GM23338 (cell line): ENCODE data around the gene KDM4F. TPM values are rescaled to one million over a fixed set of nuclear protein-coding genes. Genes with fewer than 3 reads are reported as not detected.
"Not testable (repeated sequence)": the region's sequence is repeated elsewhere in the genome, so short reads cannot be mapped to it uniquely, and the experiment has no call there.

Experiments
- ATAC-seq: fragments of 200-7000 bp; cut with Tn5 transposase; 3 replicates; pipeline ENCODE4 v1.9.1; 2020
- DNase-seq: peaks from one replicate; pipeline ENCODE4 v3.0.0-alpha.2; 2015; ENCODE audit warnings: low spot score
- H2AFZ ChIP-seq: fragments of 200-600 bp; sonication (generic); 2 replicates; pipeline ENCODE4 v1.8.0; 2016; ENCODE audit warnings: antibody characterized with exemption, mild to moderate bottlenecking, moderate library complexity
- H3F3A ChIP-seq: fragments of 200-600 bp; sonication (generic); replicated peaks from 2 replicates; pipeline ENCODE4 v1.8.0; 2017; ENCODE audit warnings: antibody characterized with exemption, mixed run types, low read depth
- H3K27ac ChIP-seq: fragments of 200-600 bp; sonication (generic); 2 replicates; pipeline ENCODE4 v1.6.1; 2016; ENCODE audit warnings: low read depth
- H3K27me3 ChIP-seq: fragments of 200-600 bp; sonication (generic); 2 replicates; pipeline ENCODE4 v1.8.0; 2016; ENCODE audit warnings: mild to moderate bottlenecking, mixed run types, moderate library complexity; ENCODE audit not compliant: insufficient read depth
- H3K36me3 ChIP-seq: fragments of 200-600 bp; sonication (generic); 2 replicates; pipeline ENCODE4 v1.8.0; 2016; ENCODE audit warnings: mild to moderate bottlenecking; ENCODE audit not compliant: insufficient read depth
- H3K4me1 ChIP-seq: fragments of 200-600 bp; sonication (generic); 2 replicates; pipeline ENCODE4 v1.8.0; 2016; ENCODE audit warnings: mild to moderate bottlenecking, moderate library complexity; ENCODE audit not compliant: insufficient read depth
- H3K4me2 ChIP-seq: fragments of 200-600 bp; sonication (generic); 2 replicates; pipeline ENCODE4 v1.7.1; 2017; ENCODE audit warnings: mixed run types
- H3K4me3 ChIP-seq: fragments of 200-600 bp; sonication (generic); 2 replicates; pipeline ENCODE4 v1.6.1; 2016; ENCODE audit warnings: mixed run types
- H3K79me2 ChIP-seq: fragments of 200-600 bp; sonication (generic); replicated peaks from 2 replicates; pipeline ENCODE4 v1.8.0; 2017; ENCODE audit warnings: mild to moderate bottlenecking; ENCODE audit not compliant: insufficient read depth
- H3K9me2 ChIP-seq: fragments of 200-600 bp; sonication (generic); 2 replicates; pipeline ENCODE4 v1.8.0; 2017; ENCODE audit not compliant: insufficient read depth
- H4K20me1 ChIP-seq: fragments of 200-600 bp; sonication (generic); replicated peaks from 2 replicates; pipeline ENCODE4 v1.8.0; 2017; ENCODE audit warnings: mild to moderate bottlenecking; ENCODE audit not compliant: insufficient read depth
- H3K27ac Mint-ChIP-seq: 2 replicates; pipeline ENCODE4 v1.8.0; 2020; ENCODE audit warnings: inconsistent platforms, mild to moderate bottlenecking, moderate library complexity, mixed read lengths
- H3K27me3 Mint-ChIP-seq: 3 replicates; pipeline ENCODE4 v1.8.0; 2022; ENCODE audit warnings: low read depth, mild to moderate bottlenecking, moderate library complexity, mixed read lengths, inconsistent platforms; ENCODE audit not compliant: insufficient read depth, poor library complexity
- H3K36me3 Mint-ChIP-seq: 3 replicates; pipeline ENCODE4 v1.8.0; 2021; ENCODE audit warnings: low read depth, mild to moderate bottlenecking, inconsistent platforms, moderate library complexity, mixed read lengths
- H3K4me1 Mint-ChIP-seq: 3 replicates; pipeline ENCODE4 v1.8.0; 2020; ENCODE audit warnings: mild to moderate bottlenecking, inconsistent platforms, mixed read lengths
- H3K4me3 Mint-ChIP-seq: 3 replicates; pipeline ENCODE4 v1.8.0; 2021; ENCODE audit warnings: moderate library complexity, mild to moderate bottlenecking, inconsistent platforms, mixed read lengths
- H3K9me3 Mint-ChIP-seq: 3 replicates; pipeline ENCODE4 v1.8.0; 2020; ENCODE audit warnings: moderate library complexity, mild to moderate bottlenecking, inconsistent platforms, mixed read lengths
- CREB1 ChIP-seq: fragments of 250-450 bp; sonication (Bioruptor Pico); IDR thresholded peaks from 2 replicates; pipeline ENCODE4 v1.5.0; 2020; ENCODE audit warnings: low read depth, mild to moderate bottlenecking, moderate library complexity
- EZH2 ChIP-seq: fragments of 200-600 bp; sonication (generic); IDR thresholded peaks from one replicate; pipeline ENCODE4 v1.8.0; 2017; ENCODE audit warnings: antibody characterized with exemption, mild to moderate bottlenecking, low read depth; ENCODE audit not compliant: unreplicated experiment
- EZH2phosphoT487 ChIP-seq: fragments of 200-600 bp; sonication (generic); IDR thresholded peaks from one replicate; pipeline ENCODE4 v1.8.1; 2018; ENCODE audit warnings: antibody characterized with exemption; ENCODE audit not compliant: unreplicated experiment
- JUNB ChIP-seq: IDR thresholded peaks from one replicate; pipeline ENCODE4 v1.6.1; 2016; ENCODE audit warnings: antibody characterized with exemption; ENCODE audit not compliant: unreplicated experiment
- NANOG ChIP-seq: IDR thresholded peaks from 2 replicates; pipeline ENCODE4 v1.6.1; 2016; ENCODE audit warnings: antibody characterized with exemption, borderline replicate concordance
- POLR2AphosphoS5 ChIP-seq: IDR thresholded peaks from 2 replicates; pipeline ENCODE4 v1.6.1; 2016; ENCODE audit warnings: antibody characterized with exemption, low read depth
- STAT1 ChIP-seq: IDR thresholded peaks from one replicate; pipeline ENCODE4 v1.6.1; 2016; ENCODE audit warnings: antibody characterized with exemption; ENCODE audit not compliant: unreplicated experiment
- ZNF331 ChIP-seq: fragments of 250-450 bp; sonication (Bioruptor Pico); IDR thresholded peaks from 2 replicates; pipeline ENCODE4 v1.5.0; 2020; ENCODE audit warnings: low read depth, mild to moderate bottlenecking, moderate library complexity
- polyA plus RNA-seq: library from polyadenylated mRNA; unstranded; fragments of >200 nt; fragmentation: Nextera tagmentation; extraction: Ambion mirVana; gene quantifications from 2 replicates; pipeline ENCODE4 v1.2.1, GENCODE V29; 2016
- total RNA-seq: library from RNA; depleted of rRNA; stranded (reverse); fragments of >200 nt; shearing (Covaris generic); gene quantifications from 2 replicates; pipeline ENCODE4 v1.2.3, GENCODE V29; 2014
- TF ChIP-seq, protein P1 (sequence below), 2 experiments: fragments of 200-600 bp in 1 of 2; sonication (generic) in 1 of 2; conservative IDR thresholded peaks; 2 replicates each; pipeline versions ENCODE4 v1.5.1 to v1.6.1; 2016 to 2017; ENCODE audit warnings: antibody characterized with exemption in 2 of 2, low read depth in 2 of 2, mild to moderate bottlenecking in 2 of 2, moderate library complexity in 1 of 2
- TF ChIP-seq, protein P2 (sequence below): IDR thresholded peaks from 2 replicates; pipeline ENCODE4 v1.6.1; 2016; ENCODE audit warnings: antibody characterized with exemption
- TF ChIP-seq, protein P3 (sequence below): IDR thresholded peaks from one replicate; pipeline ENCODE4 v1.6.1; 2018; ENCODE audit warnings: antibody characterized with exemption; ENCODE audit not compliant: unreplicated experiment
- TF ChIP-seq, protein P4 (sequence below): fragments of 250-450 bp; sonication (Bioruptor Pico); IDR thresholded peaks from 2 replicates; pipeline ENCODE4 v1.5.0; 2020; ENCODE audit warnings: mild to moderate bottlenecking, moderate library complexity

The KDM4F gene
- total and polyA plus RNA-seq, 2 experiments from 2014 or later, result not detected

DNA sequence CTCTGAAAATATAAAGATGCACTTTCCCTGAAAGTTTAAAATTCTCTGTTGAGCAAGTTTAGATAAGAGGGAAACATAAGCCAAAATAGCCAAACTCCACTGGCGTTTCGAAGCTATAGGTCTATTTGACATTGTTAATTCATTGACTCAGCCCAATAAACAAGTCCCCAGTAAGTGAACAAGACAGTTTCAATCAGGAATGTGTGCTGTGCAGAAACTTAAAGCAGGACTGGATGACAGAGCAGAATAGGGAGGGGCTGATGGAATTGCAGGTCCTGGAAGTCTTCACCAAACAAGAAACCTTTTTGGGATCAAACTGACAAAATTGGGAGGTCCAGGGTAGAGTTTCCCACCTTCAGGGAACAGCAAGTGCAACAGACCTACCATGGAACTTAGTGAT, 33.1 kb upstream of the KDM4F start:
- Histone ChIP-seq H4K20me1 (no peaks in the 10 kb centered on the region), H3K36me3 (no peaks in the 10 kb centered on the region), H3K9me2 (no peaks in the 10 kb centered on the region), H3K27me3 (no peaks in the 10 kb centered on the region), H3K4me3 (no peak overlapping the region), H2AFZ (peak overlapping the region; percentile 47; the same call in 1 of the 2 replicates), H3K4me1 (no peaks in the 10 kb centered on the region), H3K4me2 (no peak overlapping the region), H3K79me2 (no peaks in the 10 kb centered on the region), H3K27ac (no peak overlapping the region), H3F3A (no peaks in the 10 kb centered on the region)
- Mint-ChIP-seq H3K4me3 (no peak overlapping the region), H3K36me3 (no peaks in the 10 kb centered on the region), H3K9me3 (no peaks in the 10 kb centered on the region), H3K4me1 (no peaks in the 10 kb centered on the region), H3K27ac (no peak overlapping the region), H3K27me3 (peaks cover 1% of the 10 kb centered on the region)
- ATAC-seq, result no peak
- no peak for TF ChIP-seq NANOG
- no peak for TF ChIP-seq EZH2phosphoT487
- no peak for TF ChIP-seq POLR2AphosphoS5
- TF ChIP-seq ZNF331 (CRISPR knock-in tag), result no peak
- TF ChIP-seq CREB1, result no peak
- TF ChIP-seq, protein P1, sequence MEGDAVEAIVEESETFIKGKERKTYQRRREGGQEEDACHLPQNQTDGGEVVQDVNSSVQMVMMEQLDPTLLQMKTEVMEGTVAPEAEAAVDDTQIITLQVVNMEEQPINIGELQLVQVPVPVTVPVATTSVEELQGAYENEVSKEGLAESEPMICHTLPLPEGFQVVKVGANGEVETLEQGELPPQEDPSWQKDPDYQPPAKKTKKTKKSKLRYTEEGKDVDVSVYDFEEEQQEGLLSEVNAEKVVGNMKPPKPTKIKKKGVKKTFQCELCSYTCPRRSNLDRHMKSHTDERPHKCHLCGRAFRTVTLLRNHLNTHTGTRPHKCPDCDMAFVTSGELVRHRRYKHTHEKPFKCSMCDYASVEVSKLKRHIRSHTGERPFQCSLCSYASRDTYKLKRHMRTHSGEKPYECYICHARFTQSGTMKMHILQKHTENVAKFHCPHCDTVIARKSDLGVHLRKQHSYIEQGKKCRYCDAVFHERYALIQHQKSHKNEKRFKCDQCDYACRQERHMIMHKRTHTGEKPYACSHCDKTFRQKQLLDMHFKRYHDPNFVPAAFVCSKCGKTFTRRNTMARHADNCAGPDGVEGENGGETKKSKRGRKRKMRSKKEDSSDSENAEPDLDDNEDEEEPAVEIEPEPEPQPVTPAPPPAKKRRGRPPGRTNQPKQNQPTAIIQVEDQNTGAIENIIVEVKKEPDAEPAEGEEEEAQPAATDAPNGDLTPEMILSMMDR (conservative IDR thresholded peaks at IDR 0.05; ENCODE audit: low read depth in 2 of 2), result no peak
- TF ChIP-seq, protein P2, sequence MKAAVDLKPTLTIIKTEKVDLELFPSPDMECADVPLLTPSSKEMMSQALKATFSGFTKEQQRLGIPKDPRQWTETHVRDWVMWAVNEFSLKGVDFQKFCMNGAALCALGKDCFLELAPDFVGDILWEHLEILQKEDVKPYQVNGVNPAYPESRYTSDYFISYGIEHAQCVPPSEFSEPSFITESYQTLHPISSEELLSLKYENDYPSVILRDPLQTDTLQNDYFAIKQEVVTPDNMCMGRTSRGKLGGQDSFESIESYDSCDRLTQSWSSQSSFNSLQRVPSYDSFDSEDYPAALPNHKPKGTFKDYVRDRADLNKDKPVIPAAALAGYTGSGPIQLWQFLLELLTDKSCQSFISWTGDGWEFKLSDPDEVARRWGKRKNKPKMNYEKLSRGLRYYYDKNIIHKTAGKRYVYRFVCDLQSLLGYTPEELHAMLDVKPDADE, result no peak
- TF ChIP-seq, protein P3, sequence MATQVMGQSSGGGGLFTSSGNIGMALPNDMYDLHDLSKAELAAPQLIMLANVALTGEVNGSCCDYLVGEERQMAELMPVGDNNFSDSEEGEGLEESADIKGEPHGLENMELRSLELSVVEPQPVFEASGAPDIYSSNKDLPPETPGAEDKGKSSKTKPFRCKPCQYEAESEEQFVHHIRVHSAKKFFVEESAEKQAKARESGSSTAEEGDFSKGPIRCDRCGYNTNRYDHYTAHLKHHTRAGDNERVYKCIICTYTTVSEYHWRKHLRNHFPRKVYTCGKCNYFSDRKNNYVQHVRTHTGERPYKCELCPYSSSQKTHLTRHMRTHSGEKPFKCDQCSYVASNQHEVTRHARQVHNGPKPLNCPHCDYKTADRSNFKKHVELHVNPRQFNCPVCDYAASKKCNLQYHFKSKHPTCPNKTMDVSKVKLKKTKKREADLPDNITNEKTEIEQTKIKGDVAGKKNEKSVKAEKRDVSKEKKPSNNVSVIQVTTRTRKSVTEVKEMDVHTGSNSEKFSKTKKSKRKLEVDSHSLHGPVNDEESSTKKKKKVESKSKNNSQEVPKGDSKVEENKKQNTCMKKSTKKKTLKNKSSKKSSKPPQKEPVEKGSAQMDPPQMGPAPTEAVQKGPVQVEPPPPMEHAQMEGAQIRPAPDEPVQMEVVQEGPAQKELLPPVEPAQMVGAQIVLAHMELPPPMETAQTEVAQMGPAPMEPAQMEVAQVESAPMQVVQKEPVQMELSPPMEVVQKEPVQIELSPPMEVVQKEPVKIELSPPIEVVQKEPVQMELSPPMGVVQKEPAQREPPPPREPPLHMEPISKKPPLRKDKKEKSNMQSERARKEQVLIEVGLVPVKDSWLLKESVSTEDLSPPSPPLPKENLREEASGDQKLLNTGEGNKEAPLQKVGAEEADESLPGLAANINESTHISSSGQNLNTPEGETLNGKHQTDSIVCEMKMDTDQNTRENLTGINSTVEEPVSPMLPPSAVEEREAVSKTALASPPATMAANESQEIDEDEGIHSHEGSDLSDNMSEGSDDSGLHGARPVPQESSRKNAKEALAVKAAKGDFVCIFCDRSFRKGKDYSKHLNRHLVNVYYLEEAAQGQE, result no peak
- TF ChIP-seq, protein P4, sequence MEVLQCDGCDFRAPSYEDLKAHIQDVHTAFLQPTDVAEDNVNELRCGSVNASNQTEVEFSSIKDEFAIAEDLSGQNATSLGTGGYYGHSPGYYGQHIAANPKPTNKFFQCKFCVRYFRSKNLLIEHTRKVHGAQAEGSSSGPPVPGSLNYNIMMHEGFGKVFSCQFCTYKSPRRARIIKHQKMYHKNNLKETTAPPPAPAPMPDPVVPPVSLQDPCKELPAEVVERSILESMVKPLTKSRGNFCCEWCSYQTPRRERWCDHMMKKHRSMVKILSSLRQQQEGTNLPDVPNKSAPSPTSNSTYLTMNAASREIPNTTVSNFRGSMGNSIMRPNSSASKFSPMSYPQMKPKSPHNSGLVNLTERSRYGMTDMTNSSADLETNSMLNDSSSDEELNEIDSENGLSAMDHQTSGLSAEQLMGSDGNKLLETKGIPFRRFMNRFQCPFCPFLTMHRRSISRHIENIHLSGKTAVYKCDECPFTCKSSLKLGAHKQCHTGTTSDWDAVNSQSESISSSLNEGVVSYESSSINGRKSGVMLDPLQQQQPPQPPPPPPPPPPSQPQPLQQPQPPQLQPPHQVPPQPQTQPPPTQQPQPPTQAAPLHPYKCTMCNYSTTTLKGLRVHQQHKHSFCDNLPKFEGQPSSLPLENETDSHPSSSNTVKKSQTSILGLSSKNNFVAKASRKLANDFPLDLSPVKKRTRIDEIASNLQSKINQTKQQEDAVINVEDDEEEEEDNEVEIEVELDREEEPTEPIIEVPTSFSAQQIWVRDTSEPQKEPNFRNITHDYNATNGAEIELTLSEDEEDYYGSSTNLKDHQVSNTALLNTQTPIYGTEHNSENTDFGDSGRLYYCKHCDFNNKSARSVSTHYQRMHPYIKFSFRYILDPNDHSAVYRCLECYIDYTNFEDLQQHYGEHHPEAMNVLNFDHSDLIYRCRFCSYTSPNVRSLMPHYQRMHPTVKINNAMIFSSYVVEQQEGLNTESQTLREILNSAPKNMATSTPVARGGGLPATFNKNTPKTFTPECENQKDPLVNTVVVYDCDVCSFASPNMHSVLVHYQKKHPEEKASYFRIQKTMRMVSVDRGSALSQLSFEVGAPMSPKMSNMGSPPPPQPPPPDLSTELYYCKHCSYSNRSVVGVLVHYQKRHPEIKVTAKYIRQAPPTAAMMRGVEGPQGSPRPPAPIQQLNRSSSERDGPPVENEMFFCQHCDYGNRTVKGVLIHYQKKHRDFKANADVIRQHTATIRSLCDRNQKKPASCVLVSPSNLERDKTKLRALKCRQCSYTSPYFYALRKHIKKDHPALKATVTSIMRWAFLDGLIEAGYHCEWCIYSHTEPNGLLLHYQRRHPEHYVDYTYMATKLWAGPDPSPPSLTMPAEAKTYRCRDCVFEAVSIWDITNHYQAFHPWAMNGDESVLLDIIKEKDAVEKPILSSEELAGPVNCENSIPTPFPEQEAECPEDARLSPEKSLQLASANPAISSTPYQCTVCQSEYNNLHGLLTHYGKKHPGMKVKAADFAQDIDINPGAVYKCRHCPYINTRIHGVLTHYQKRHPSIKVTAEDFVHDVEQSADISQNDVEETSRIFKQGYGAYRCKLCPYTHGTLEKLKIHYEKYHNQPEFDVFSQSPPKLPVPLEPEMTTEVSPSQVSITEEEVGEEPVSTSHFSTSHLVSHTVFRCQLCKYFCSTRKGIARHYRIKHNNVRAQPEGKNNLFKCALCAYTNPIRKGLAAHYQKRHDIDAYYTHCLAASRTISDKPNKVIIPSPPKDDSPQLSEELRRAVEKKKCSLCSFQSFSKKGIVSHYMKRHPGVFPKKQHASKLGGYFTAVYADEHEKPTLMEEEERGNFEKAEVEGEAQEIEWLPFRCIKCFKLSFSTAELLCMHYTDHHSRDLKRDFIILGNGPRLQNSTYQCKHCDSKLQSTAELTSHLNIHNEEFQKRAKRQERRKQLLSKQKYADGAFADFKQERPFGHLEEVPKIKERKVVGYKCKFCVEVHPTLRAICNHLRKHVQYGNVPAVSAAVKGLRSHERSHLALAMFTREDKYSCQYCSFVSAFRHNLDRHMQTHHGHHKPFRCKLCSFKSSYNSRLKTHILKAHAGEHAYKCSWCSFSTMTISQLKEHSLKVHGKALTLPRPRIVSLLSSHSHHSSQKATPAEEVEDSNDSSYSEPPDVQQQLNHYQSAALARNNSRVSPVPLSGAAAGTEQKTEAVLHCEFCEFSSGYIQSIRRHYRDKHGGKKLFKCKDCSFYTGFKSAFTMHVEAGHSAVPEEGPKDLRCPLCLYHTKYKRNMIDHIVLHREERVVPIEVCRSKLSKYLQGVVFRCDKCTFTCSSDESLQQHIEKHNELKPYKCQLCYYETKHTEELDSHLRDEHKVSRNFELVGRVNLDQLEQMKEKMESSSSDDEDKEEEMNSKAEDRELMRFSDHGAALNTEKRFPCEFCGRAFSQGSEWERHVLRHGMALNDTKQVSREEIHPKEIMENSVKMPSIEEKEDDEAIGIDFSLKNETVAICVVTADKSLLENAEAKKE (CRISPR knock-in tag), result no peak
- TF ChIP-seq STAT1, result no peak
- TF ChIP-seq JUNB, result no peak
- TF ChIP-seq EZH2, result no peak
- no peak for DNase-seq

DNA sequence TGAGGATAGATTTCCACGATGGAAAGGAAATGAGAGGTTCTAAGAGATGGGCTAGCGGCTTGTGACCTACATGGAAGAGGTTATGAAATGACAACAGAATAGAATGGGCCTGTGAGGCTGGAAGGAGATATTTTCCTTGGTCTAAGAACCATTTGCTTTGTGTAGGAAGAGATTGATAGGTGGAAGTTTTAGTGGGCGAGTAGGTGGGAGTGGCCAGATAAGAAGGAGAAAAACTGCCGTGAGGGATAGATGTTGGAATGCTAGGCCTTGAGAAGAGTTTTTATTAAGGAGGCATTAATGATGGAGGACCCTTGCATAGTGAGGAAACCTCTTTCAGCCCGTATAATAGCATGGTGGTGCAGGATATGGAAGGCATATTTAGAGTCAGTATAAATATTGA, 27.8 kb upstream of the KDM4F start:
- H3K36me3 Mint-ChIP-seq, H3K27ac Mint-ChIP-seq: not testable (repeated sequence)

More for the DNA sequence above, 27.8 kb upstream of the KDM4F start:
- not testable (repeated sequence) for H3K9me3 Mint-ChIP-seq, ATAC-seq, H4K20me1 ChIP-seq, H3K27me3 ChIP-seq, H3K4me1 ChIP-seq, H3K4me1 Mint-ChIP-seq, H3K79me2 ChIP-seq, H3K4me3 ChIP-seq, H3K4me2 ChIP-seq, H3K27me3 Mint-ChIP-seq, H3F3A ChIP-seq, DNase-seq, H3K36me3 ChIP-seq, H3K9me2 ChIP-seq, H2AFZ ChIP-seq, H3K27ac ChIP-seq, H3K4me3 Mint-ChIP-seq
